Left renal cortex interstitium (tissue), 4 donors: ENCODE measurements around the gene WDR74. TPM values are rescaled to one million over a fixed set of nuclear protein-coding genes. Genes with fewer than 3 reads are reported as not detected.
"Not testable (repeated sequence)": the region's sequence is repeated elsewhere in the genome, so short reads cannot be mapped to it uniquely, and the experiment has no call there.

Experiments used
- DNase-seq, 4 donors: peaks; one replicate each; pipeline ENCODE4 v3.0.0-alpha.2; 2013; ENCODE audit warnings: low read depth in 4 of 4, low spot score in 2 of 4, missing footprints in 1 of 4
- polyA plus RNA-seq, 4 donors: library from polyadenylated mRNA; unstranded; fragments of 120-200 nt; gene quantifications; one replicate each; pipeline ENCODE4 v1.2.1, GENCODE V29; 2013; ENCODE audit not compliant: insufficient read length in 4 of 4

Gene WDR74
- polyA plus RNA-seq, 4 donors, result 34.0 to 50.7 (median 46.2) TPM

- DNase-seq, result no peak
These were observed 21.6 kb upstream of the WDR74 start for GRCh38 chr11:62860835-62861563.

DNA sequence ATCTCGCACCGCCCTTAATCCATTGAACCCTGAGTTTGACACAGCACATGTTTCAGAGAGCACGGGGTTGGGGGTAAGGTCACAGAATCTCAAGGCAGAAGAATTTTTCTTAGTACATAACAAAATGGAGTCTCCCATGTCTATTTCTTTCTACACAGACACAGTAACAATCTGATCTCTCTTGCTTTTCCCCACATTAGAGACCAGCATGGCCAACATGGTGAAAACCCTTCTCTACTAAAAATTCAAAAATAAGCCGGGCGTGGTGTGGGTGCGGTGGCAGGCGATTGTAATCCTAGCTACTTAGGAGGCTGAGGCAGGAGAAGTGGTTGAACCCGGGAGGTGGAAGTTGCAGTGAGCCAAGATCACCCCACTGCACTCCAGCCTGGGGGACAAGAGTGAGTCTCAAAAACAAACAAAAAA, 19.9 kb upstream of the WDR74 start:
- DNase-seq, result not testable (repeated sequence)

GRCh38 chr11:62858201-62858600, 18.8 kb upstream of the WDR74 start:
- DNase-seq, result no peak

DNA sequence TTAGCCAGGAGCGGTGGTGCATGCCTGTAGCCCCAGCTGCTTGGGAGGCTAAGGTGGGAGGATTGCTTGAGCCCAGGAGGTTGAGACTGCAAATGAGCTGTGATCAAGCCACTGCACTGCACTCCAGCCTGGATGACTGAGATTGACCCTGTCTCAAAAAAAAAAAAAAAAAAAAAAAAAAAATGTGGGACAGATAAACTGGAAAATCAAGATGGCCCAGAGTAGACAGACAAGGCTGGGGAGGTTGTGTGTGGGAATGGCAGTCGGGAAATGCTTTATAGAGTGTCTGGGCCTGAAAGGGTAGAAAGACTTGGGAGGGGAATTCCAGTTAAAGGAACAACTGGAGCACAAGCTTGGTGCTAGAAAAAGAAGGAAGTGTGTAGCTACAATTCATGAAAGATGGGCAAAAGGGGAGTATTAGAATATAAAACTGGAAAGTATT, 18.2 kb upstream of the WDR74 start:
- no peak for DNase-seq

GRCh38 chr11:62856333-62856895, 17.0 kb upstream of the WDR74 start:
- DNase-seq, result peak in 1 of 4 donors; percentile 37

GRCh38 chr11:62855571-62856332, 16.4 kb upstream of the WDR74 start:
- DNase-seq, result peak; percentile 90 to 96 (median 95)

- DNase-seq, result no peak
These were observed 15.6 kb upstream of the WDR74 start for GRCh38 chr11:62854825-62855570.

GRCh38 chr11:62854013-62854824, 14.8 kb upstream of the WDR74 start:
- DNase-seq, result no peak

DNA sequence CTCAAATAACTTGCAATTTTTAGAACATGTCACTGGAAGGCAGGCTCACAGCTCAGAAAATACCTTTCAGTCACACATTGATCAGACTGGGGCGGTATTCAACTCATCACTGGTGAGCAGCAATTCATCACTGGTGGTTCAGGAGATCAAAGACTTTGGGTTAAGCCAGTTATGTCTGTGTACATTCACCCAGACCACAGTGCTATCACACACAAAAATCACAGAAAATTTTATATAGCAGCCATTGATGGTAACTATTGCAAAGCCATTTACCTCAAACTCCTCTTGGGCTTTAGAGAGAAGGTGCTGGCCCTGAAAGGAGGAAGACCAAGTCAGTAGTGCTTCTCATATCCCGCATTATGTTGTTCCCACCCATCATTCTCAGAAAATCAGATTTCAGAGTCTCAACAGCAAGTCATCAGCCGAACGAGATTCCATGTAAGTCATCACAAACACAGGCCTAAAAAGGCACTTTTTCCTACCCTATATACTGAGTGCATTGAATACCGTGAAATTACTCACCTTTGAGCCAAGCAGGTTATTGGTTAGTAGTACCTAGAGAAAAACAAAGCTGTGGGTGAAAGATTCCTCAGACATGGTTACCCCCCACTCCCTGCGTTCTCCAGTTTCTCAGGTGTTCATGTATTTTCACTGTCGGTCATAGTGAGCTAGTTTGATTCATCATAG, 14.0 kb upstream of the WDR74 start:
- DNase-seq, result no peak

DNA sequence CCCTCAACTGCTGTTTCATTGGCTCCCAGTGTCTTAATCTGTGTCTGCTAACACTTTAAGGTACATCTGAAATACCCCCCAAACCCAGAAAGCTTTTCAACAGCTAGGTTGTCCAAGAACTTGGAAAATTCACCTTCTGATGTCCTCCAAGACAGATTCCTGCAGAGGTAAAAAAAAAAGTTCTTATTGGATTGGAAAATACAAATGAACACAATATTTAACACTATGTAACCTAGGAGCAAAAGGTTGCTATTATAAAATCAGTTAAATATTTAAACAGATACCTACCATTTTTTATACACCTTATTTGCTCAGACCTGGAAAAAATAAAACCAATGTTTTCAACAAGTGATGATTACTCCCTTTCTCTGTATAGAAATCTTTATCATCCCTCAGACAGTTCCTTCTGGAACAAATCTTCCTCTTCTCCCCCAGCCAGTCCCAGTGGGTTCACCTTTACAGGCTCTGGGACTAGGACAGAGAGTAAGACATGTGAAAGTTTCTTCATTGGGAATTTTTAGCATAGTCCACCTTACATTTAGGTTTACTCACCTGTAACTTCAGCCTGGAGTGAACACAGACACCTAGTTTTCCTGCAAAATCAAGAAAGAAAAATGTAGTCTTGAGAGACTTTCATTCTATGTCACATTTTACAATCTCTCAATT, 13.3 kb upstream of the WDR74 start:
- DNase-seq, result no peak

DNA sequence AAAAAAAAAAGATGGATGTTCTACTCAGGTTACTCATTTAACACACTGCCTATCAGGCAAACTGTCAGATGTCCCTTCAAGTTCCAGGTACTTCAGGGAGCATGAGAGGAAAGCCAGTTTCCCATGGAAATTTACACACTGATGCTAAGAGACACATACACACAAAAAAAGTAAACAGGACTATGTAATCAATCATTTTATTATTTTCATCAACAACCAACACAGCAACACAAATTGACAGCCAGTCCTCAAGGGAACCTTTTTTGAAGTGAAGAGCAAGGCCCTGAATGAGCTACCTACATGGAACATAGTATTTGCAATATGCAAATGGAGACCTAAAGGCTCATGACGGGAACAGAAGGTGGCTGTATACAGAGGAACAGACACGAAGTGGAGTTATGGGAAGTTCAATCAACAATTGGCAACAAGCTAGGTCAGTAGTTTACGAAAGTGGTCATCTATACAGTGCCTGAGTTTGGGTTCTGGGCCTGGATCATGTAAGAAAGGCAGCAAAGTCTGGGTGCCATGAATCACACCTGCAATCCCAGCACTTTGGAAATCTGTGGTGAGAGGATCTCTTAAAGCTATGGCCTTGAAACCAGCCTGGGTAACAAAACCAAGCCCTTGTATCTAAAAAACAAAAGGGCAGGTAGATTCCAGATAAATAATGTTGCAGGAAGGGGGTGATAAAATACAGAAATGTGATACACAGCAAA, 12.6 kb upstream of the WDR74 start:
- no peak for DNase-seq

GRCh38 chr11:62850911-62851806, 11.8 kb upstream of the WDR74 start:
- DNase-seq, result no peak

DNA sequence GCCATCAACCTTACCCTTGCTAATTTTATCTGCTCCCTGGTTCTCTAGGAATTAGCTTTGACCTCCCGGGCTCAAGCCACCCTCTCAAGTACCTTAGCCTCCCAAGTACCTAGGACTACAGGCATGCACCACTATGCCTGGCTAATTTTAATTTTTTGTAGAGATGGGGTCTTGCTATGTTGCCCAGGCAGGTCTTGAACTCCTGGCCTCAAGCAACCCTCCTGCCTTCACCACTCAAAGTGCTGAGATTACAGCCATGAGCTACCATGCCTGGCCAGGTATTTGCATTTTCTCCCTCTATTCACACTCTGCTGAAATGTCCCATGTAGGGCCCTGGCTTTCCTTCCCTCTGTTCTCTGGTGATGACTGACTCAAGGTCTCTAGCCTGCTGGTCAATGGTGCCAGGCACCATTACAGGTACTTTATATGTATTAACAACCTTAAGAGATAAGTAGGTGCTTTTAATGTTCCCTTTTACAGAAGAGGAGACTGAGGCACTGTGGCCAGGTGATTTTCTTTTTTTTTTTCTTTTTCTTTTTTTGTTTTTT, 8.5 kb upstream of the WDR74 start:
- DNase-seq, result no peak

GRCh38 chr11:62846177-62846576, 6.8 kb upstream of the WDR74 start:
- no peak for DNase-seq

DNA sequence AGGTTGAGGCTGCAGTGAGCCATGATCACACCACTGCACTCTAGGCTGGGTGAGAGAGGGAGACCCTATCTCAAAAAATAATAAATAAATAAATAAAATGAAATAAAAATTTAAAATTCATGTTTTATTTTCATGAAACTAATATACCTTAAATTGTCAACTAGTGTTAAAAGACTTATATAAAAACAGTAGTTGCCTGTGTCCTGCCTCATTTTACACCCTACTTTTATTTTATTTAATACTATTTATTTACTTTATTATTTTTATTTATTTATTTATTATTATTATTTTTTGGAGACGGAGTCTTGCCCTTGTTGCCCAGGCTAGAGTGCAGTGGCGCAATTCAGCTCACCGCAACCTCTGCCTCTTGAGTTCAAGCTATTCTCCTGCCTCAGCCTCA, 4.8 kb upstream of the WDR74 start:
- DNase-seq, result no peak

DNA sequence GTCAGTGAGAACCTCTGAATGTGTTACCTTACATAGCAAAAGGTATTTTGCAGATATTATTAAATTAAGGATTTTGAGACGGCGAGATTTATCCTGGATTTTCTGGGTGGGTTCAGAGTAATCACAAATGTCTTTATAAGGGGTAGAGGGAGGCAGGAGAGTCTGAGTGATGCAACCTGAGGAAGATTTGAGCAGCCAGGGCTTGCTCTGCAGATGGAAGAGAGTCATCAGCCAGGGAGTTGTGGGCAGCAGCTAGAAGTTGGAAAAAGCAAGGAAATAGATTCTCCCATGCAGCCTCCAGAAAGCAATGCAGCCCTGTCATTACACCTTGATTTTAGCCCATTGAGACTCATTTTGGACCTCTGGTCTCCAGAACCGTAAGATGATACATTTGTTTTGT, 4.1 kb upstream of the WDR74 start:
- DNase-seq, result no peak

- DNase-seq, result not testable (repeated sequence)
These were observed 3.5 kb upstream of the WDR74 start for GRCh38 chr11:62842891-62843290.
